NB4 (cell line): Measurements from ENCODE around the gene SPTLC3.
A peak's percentile ranks its signal among the peaks of the same experiment; 100 is the strongest.

Experiments
- DNase-seq: peaks from one replicate; pipeline ENCODE4 v3.0.0; 2010; ENCODE audit warnings: low read depth
- H3K4me3 ChIP-seq: one replicate; pipeline ENCODE4 v1.5.1; 2011; ENCODE audit warnings: mild to moderate bottlenecking, low read depth, low read length, moderate library complexity
- MYC ChIP-seq: IDR thresholded peaks from 2 replicates; pipeline ENCODE4 v1.6.1; 2011; ENCODE audit warnings: low read depth, low read length
- POLR2A ChIP-seq: IDR thresholded peaks from 2 replicates; pipeline ENCODE4 v1.6.1; 2011; ENCODE audit warnings: mild to moderate bottlenecking; ENCODE audit not compliant: insufficient read length; ENCODE audit errors: extremely low read depth
- TF ChIP-seq, protein P1 (sequence below): IDR thresholded peaks from 2 replicates; pipeline ENCODE4 v1.6.1; 2011; ENCODE audit warnings: low read depth, low read length
- TF ChIP-seq, protein P2 (sequence below): IDR thresholded peaks from one replicate; pipeline ENCODE4 v1.5.1; 2012; ENCODE audit warnings: low read depth, low read length

SPTLC3 gene

DNA sequence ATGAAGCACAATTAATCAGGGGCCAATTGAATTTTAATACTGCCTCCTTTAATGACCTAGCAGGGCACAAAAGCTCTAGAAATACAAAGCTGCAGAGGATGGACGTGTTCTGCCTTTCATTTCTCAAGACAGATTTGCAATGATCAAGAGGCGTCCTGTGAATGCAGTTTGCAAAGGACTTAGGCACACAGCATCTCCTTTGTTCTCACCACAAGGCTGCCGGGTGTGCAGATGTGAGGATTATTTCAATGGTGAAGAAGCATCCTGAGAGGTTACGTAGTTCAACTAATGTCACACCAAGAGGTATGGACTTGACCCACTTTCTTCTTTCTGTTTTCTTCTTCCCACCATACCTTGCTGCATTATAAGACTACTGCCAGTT is 42.9 kb upstream of the SPTLC3 start:
- TF ChIP-seq, protein P1, sequence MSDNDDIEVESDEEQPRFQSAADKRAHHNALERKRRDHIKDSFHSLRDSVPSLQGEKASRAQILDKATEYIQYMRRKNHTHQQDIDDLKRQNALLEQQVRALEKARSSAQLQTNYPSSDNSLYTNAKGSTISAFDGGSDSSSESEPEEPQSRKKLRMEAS: no peak
- no peak for TF ChIP-seq POLR2A
- TF ChIP-seq, protein P2, sequence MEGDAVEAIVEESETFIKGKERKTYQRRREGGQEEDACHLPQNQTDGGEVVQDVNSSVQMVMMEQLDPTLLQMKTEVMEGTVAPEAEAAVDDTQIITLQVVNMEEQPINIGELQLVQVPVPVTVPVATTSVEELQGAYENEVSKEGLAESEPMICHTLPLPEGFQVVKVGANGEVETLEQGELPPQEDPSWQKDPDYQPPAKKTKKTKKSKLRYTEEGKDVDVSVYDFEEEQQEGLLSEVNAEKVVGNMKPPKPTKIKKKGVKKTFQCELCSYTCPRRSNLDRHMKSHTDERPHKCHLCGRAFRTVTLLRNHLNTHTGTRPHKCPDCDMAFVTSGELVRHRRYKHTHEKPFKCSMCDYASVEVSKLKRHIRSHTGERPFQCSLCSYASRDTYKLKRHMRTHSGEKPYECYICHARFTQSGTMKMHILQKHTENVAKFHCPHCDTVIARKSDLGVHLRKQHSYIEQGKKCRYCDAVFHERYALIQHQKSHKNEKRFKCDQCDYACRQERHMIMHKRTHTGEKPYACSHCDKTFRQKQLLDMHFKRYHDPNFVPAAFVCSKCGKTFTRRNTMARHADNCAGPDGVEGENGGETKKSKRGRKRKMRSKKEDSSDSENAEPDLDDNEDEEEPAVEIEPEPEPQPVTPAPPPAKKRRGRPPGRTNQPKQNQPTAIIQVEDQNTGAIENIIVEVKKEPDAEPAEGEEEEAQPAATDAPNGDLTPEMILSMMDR: no peak
- no peak for TF ChIP-seq MYC
- H3K4me3 ChIP-seq: no peak overlapping the region
- DNase-seq: no peak

DNA sequence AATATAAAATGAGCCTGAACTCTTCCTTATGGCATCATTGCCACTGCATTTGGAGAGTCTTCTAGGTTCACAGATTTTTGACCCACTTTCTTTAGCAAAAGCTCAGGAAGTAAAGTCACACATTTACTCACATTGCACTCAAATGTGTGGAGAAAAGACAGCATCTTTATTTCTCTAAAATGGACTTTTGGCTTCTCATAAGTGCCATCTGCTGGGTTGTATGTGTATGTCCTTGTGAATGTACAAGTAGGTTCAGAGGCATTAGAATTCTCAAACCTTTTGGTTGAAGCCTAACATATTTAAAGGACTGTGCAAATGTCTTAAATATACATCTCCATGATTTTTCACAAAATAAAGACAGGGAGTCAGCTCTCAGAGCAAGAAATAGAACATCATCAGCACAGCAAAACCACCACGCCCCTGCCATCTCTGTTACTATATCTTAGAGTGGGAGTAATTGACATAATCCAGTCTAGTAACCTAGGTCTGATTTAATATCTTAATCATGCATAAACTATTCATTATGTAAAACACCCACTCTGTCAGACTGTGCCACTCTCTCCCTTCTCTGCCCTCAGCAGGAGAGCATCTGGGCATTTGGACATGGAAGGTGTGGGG is 42.2 kb upstream of the SPTLC3 start:
- TF ChIP-seq, protein P2: no peak
- TF ChIP-seq, protein P1: no peak
- TF ChIP-seq POLR2A (no peak), MYC (no peak)
- peak; percentile 24 for DNase-seq
- no peak overlapping the region for H3K4me3 ChIP-seq

DNA sequence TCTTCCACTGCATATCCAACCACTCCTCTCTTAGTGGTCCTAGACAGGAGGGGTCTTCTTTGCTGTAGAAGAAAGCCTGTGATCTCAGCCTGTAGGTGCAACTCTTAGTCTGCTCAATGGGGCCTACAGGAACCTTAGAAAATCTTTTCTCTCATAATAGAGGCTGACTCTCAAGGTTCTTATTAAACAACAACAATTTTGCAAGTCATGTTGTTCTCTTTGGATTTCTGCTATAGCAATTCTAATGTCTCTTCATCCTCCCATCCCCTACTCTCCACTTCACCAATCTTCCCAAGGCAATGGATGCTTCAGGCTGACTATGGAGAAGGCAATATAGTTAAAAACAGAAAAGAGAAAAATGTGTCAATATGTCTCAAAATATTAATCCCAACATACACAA is 40.8 kb upstream of the SPTLC3 start:
- no peak overlapping the region for H3K4me3 ChIP-seq
- TF ChIP-seq, protein P2: no peak
- TF ChIP-seq, protein P1: no peak
- TF ChIP-seq POLR2A (no peak), MYC (no peak)
- no peak for DNase-seq

DNA sequence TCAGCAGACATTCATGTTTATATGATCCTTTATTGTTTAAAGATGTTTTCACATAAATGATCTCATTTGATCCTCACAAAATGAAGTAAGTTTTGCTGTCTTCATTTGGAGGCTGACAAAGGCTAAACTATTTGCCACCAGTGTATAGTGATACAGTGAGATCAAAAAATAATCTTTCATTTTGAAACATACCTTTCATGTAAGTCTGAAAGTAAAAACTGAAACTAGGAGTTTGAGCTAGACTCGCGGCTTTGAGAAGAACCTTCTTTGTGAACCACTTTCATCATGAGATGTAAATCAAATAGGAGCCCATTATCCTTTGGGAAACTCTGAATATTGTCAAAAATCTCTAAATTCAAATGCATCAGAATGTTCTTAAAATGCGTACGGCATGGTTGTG is 40.3 kb upstream of the SPTLC3 start:
- TF ChIP-seq MYC (no peak), POLR2A (no peak)
- TF ChIP-seq, protein P1: no peak
- TF ChIP-seq, protein P2: no peak

DNA sequence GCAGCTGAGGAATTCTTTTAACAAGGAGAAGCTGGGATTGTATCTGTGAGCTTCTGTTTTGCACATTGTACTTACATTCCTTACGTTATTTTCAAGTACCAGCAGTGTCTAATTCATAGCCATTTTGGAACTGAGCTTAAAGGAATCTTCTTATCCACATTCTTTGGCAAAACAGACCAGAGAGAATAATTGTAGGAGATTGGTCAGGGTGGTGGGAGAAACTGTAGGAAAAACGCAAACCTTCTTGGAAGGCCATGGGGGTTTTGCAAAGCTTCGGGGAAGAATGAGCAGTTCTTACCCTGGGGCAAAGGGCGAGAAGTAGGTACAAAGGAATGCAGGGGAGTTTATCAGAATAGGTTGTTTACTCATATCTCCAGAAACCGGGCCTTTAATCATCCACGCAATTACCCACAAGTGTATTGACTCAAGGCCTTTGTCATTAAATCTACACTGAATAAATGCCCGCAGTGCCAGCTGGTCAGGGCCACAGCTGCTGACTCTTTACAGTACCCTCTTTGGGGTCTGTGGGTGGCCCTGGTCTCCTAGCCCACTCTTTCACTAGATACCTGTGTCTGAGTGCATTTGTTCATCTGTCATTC is 39.6 kb upstream of the SPTLC3 start:
- no peak for DNase-seq
- no peak overlapping the region for H3K4me3 ChIP-seq
- TF ChIP-seq, protein P1: no peak
- TF ChIP-seq, protein P2: no peak
- no peak for TF ChIP-seq POLR2A

More for the DNA sequence above, 40.3 kb upstream of the SPTLC3 start:
- no peak for DNase-seq
- H3K4me3 ChIP-seq: no peak overlapping the region
